ENCODE measurements around the gene RFC4. TPM values are rescaled to one million over a fixed set of nuclear protein-coding genes. Genes with fewer than 3 reads are reported as not detected.
A peak's percentile ranks its signal among the peaks of the same experiment; 100 is the strongest.

The RFC4 gene
- total RNA-seq, 2 donors from 2014 or later = 121 to 145 TPM

DNA sequence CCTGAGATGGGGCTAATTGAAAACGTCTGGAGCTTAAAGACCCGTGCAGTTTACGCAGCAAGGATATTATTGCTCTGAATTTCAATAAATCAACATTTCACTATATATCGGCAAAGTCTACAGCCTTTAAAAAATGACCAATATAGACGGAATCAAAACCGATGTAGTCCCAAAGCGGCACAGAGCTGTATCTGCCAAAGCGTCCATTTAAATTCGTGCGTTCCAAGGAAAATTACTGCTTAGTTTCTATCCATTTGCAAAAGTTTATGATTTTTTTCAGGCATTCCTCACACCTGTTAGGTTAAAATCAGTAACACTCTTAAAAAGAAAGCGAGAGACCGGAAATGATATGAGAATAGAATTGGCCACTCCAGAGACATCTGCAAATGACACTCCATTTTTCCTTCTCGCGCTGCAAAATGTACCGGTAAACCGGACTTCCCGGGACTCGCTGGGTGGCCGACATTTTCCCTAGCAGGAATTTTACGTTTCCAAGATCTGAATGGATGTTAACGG, 23.7 kb downstream of the RFC4 start:
- Mint-ChIP-seq H3K27ac (peak overlapping the region; percentile 98 to 100), H3K9me3 (no peaks in the 10 kb centered on the region), H3K36me3 (peaks cover 51% of the 10 kb centered on the region in 2 donors)
- DNase-seq (ENCODE audit: low spot score in 2 of 2) (no peak), ATAC-seq (peak in 1 of 2 donors; percentile 39)

DNA sequence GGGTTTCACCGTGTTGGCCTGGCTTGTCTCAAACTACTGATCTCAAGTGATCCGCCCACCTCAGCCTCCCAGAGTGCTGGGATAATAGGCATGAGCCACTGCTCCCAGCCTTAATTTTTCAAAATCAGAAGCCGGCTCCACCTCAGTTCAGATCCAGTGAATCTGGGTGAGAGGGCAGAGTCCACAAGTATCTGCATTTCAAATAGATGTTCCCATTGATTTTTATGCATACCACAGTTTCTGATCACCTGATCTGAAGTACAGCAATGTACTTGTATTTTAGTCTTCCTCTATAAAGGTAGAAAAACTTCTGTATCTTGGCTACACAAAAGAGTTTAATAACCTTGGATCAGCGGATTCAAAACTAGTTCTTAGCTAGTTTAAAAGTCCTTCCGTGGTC, 27.1 kb downstream of the RFC4 start:
- no peak for ATAC-seq
- Mint-ChIP-seq H3K27ac (peak overlapping the region in 1 of 2 donors; percentile 77), H3K36me3 (peaks cover 17 to 18% of the 10 kb centered on the region in 2 donors), H3K9me3 (no peaks in the 10 kb centered on the region)
- DNase-seq (ENCODE audit: low spot score in 2 of 2) = no peak

- Mint-ChIP-seq H3K27ac (no peak overlapping the region), H3K9me3 (no peaks in the 10 kb centered on the region), H3K36me3 (peaks cover 0 to 5% of the 10 kb centered on the region in 2 donors)
- DNase-seq (ENCODE audit: low spot score in 2 of 2) (no peak), ATAC-seq (no peak)
Measured at GRCh38 chr3:186775999-186776398, 30.3 kb downstream of the RFC4 start.

GRCh38 chr3:186772701-186773417, 33.4 kb downstream of the RFC4 start:
- Mint-ChIP-seq H3K9me3 (no peaks in the 10 kb centered on the region), H3K27ac (peak overlapping the region; percentile 54 to 86), H3K36me3 (peaks cover 0 to 5% of the 10 kb centered on the region in 2 donors)
- ATAC-seq = peak; percentile 87 to 99
- peak; percentile 63 to 82 for DNase-seq (ENCODE audit: low spot score in 2 of 2)

- Mint-ChIP-seq H3K27ac (peak overlapping the region; percentile 69 to 86), H3K36me3 (peaks cover 0 to 5% of the 10 kb centered on the region in 2 donors), H3K9me3 (no peaks in the 10 kb centered on the region)
- ATAC-seq = peak; percentile 36 to 39
- no peak for DNase-seq (ENCODE audit: low spot score in 2 of 2)
Measured at GRCh38 chr3:186772281-186772694, 34.0 kb downstream of the RFC4 start.

GRCh38 chr3:186760897-186761447, 45.3 kb downstream of the RFC4 start:
- ATAC-seq (no peak), DNase-seq (ENCODE audit: low spot score in 2 of 2) (no peak)
- H3K9me3 Mint-ChIP-seq = no peaks in the 10 kb centered on the region

DNA sequence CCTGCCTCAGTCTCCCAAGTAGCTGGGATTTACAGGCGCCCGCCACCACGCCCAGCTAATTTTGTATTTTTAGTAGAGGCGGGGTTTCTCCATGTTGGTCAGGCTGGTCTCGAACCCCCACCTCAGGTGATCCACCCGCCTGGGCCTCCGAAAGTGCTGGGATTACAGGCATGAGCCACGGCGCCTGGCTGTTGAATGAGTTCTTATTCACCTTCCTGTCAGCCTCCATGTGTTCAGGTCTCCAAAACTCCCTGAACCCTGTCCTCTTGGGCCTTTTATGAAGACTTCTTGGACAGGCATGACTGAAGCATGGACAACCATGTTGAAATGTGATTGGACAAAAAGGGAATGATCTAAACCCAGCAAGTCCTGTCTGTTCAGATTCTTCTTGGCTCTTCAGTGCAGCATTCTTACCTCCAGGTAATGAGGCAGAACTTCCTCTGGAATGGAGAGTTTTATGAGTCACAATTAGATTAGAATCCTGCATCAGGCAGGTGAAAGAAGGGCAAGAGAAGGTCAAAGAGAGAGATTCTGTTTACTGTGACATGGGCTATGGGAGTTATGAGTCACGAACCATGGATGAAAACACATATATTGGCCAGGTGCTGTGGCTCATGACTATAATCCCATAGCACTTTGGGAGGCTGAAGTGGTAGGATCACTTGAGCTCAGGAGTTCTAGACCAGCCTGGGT, 46.0 kb downstream of the RFC4 start:
- no peak overlapping the region for H3K27ac Mint-ChIP-seq
- ATAC-seq = peak; percentile 82 to 83
- H3K9me3 Mint-ChIP-seq = no peaks in the 10 kb centered on the region

More at GRCh38 chr3:186760897-186761447, 45.3 kb downstream of the RFC4 start:
- Mint-ChIP-seq H3K27ac (no peak overlapping the region), H3K36me3 (no peaks in the 10 kb centered on the region)

DNA sequence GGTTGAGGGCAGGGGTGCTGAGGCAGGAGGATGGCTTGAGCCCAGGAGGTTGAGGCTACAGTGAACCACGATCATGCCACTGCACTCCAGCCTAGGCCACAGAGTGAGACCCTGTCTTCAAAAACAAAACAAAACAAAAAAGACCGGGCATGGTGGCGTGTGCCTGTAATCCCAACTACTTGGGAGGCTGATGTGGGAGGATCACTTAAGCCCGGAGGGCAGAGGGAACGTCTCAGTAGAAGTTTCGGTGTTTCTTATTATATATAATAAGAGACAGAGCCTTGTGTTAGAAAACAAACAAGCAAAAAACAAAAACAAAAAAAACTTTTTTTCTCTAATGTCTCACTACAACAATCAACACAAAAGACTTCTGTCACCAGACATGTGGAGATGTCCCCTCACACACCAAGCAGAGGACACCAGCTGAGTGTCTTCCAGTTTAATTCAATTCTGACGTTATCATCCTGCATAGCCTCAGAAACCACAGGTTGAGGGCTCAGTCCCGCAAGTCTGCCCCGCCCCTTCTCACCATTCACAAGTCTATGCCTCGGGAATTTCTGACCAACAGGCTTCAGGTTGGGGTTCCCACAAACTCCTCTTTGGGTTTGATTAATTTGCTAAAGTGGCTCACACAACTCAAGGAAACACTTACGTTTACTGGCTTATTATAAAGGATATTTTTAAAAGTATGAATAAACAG, 46.9 kb downstream of the RFC4 start:
- DNase-seq (ENCODE audit: low spot score in 2 of 2) (no peak), ATAC-seq (no peak)
- no peaks in the 10 kb centered on the region for H3K9me3 Mint-ChIP-seq
- H3K27ac Mint-ChIP-seq = no peak overlapping the region
- no peaks in the 10 kb centered on the region for H3K36me3 Mint-ChIP-seq

More for the DNA sequence above, 46.0 kb downstream of the RFC4 start:
- DNase-seq (ENCODE audit: low spot score in 2 of 2) = no peak
- no peaks in the 10 kb centered on the region for H3K36me3 Mint-ChIP-seq

GRCh38 chr3:186757686-186758220, 48.5 kb downstream of the RFC4 start:
- ATAC-seq (no peak), DNase-seq (ENCODE audit: low spot score in 2 of 2) (no peak)
- H3K36me3 Mint-ChIP-seq = no peaks in the 10 kb centered on the region
- no peaks in the 10 kb centered on the region for H3K9me3 Mint-ChIP-seq
- H3K27ac Mint-ChIP-seq = no peak overlapping the region

DNA sequence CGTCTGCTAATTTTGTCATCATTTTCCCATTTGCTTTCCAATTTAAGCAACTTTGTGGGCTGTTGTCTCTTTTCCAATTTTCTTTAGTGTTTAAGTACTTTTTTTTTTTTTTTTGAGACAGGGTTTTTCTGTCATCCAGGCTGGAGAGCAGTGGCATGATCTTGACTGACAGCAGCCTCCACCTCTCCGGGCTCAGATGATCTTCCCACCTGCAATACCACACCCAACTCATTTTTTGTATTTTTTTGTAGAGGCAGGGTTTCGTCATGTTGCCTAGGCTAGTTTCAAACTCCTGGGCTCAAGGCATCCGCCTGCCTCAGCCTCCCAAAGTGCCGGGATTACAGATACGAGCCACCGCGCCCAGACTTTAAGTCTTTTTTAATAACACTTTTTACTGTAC, 49.1 kb downstream of the RFC4 start:
- DNase-seq (ENCODE audit: low spot score in 2 of 2) = no peak
- ATAC-seq = no peak
- H3K36me3 Mint-ChIP-seq = no peaks in the 10 kb centered on the region
- H3K27ac Mint-ChIP-seq = peak overlapping the region in 1 of 2 donors; percentile 18
- no peaks in the 10 kb centered on the region for H3K9me3 Mint-ChIP-seq

- no peak for ATAC-seq
- DNase-seq (ENCODE audit: low spot score in 2 of 2) = no peak
- no peaks in the 10 kb centered on the region for H3K9me3 Mint-ChIP-seq
- H3K36me3 Mint-ChIP-seq = no peaks in the 10 kb centered on the region
- H3K27ac Mint-ChIP-seq = no peak overlapping the region
Measured at GRCh38 chr3:186754871-186755270, 51.4 kb downstream of the RFC4 start.

DNA sequence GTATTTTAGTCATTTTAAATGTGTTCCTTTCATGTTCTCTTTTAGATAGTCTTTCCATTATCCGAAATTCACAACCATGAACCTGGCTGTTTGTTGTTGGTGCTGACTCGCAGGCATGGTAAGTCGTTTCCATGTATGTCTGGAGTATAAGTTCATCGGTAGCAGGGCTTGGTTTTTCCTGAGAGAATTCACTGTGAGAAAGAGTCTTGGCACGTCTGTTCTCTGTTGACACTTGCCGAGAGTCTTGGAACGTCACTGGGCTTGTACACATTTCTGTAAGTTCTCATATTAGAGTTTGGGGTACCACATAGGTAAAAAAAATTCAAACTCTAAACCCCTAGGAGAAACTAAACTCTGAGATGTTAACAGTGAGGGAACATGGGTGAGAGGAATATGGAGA, 52.3 kb downstream of the RFC4 start:
- DNase-seq (ENCODE audit: low spot score in 2 of 2) (no peak), ATAC-seq (no peak)
- no peaks in the 10 kb centered on the region for H3K36me3 Mint-ChIP-seq
- no peaks in the 10 kb centered on the region for H3K9me3 Mint-ChIP-seq
- H3K27ac Mint-ChIP-seq = peak overlapping the region in 1 of 2 donors; percentile 72

GRCh38 chr3:186751480-186751879, 54.8 kb downstream of the RFC4 start:
- H3K36me3 Mint-ChIP-seq = no peaks in the 10 kb centered on the region

DNA sequence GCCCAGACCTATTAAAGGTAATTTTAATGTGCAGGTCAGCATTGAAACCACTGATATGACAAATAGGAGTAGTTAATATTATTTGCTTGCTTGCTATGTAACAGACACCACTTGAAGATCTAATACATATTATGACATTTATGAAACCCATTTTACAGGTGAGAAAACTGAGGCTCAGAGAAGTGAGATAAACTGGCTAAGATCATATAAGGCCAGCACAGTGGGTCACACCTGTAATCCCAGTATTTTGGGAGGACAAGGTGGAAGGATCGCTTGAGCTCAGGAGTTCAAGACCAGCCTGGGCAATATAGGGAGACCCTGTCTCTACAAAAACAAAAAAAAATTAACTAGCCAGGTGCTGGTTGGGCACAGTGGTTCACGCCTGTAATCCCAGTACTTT, 56.0 kb downstream of the RFC4 start:
- H3K9me3 Mint-ChIP-seq = no peaks in the 10 kb centered on the region
- ATAC-seq = no peak
- no peak for DNase-seq (ENCODE audit: low spot score in 2 of 2)
- peaks cover 0 to 5% of the 10 kb centered on the region in 2 donors for H3K36me3 Mint-ChIP-seq
- no peak overlapping the region for H3K27ac Mint-ChIP-seq

More at GRCh38 chr3:186751480-186751879, 54.8 kb downstream of the RFC4 start:
- ATAC-seq (no peak), DNase-seq (ENCODE audit: low spot score in 2 of 2) (no peak)
- no peaks in the 10 kb centered on the region for H3K9me3 Mint-ChIP-seq
- H3K27ac Mint-ChIP-seq = no peak overlapping the region

- H3K9me3 Mint-ChIP-seq = no peaks in the 10 kb centered on the region
- ATAC-seq = no peak
- DNase-seq (ENCODE audit: low spot score in 2 of 2) = no peak
- peaks cover 5% of the 10 kb centered on the region in 2 donors for H3K36me3 Mint-ChIP-seq
- H3K27ac Mint-ChIP-seq = peak overlapping the region in 1 of 2 donors; percentile 19
Measured at GRCh38 chr3:186746008-186746407, 60.3 kb downstream of the RFC4 start.

DNA sequence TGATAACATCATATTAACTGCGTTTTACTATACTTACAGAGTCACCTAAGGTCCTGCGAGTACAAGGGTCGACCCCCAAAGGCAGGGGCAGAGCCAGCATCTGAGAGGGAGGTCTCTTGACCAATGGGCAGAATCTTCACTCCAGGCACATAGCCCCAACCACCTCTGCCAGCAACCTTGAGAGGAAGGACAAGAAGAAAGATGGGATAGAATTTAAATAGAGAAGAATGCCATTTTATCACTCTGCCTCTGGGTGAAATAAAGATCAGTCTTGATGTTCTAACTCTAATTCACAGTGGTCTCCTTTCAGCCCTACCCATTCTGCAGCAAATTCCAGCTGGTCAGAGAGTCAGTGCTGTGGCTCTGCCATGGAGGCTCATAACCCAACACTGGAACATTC, 62.6 kb downstream of the RFC4 start:
- peaks cover 5% of the 10 kb centered on the region in 2 donors for H3K36me3 Mint-ChIP-seq
- no peak for DNase-seq (ENCODE audit: low spot score in 2 of 2)
- H3K27ac Mint-ChIP-seq = no peak overlapping the region
- no peak for ATAC-seq
- no peaks in the 10 kb centered on the region for H3K9me3 Mint-ChIP-seq
